Liver (tissue), 3 donors: ENCODE results near the gene NBEA.
"Not testable (repeated sequence)": the region's sequence is repeated elsewhere in the genome, so short reads cannot be mapped to it uniquely, and the experiment has no call there.

Experiments
- ATF3 ChIP-seq: IDR thresholded peaks from 2 replicates; pipeline ENCODE4 v1.6.1; 2016; ENCODE audit warnings: antibody characterized with exemption
- CTCF ChIP-seq: fragments of 150-350 bp; IDR thresholded peaks from 2 replicates; pipeline ENCODE4 v1.5.1; 2017; ENCODE audit warnings: improper control_type of control experiment, low read depth, low read length; ENCODE audit not compliant: missing input control
- MAX ChIP-seq: IDR thresholded peaks from 2 replicates; pipeline ENCODE4 v1.6.1; 2016; ENCODE audit warnings: antibody characterized with exemption
- RAD21 ChIP-seq, 2 donors: IDR thresholded peaks; 2 replicates each; pipeline ENCODE4 v1.6.1; 2016; ENCODE audit warnings: antibody characterized with exemption in 2 of 2, mild to moderate bottlenecking in 2 of 2
- REST ChIP-seq: IDR thresholded peaks from 2 replicates; pipeline ENCODE4 v1.6.1; 2016; ENCODE audit warnings: antibody characterized with exemption, mild to moderate bottlenecking
- SP1 ChIP-seq: IDR thresholded peaks from 2 replicates; pipeline ENCODE4 v1.6.1; 2018; ENCODE audit warnings: antibody characterized with exemption, mild to moderate bottlenecking
- TAF1 ChIP-seq: conservative IDR thresholded peaks from 2 replicates; pipeline ENCODE4 v1.6.1; 2016; ENCODE audit warnings: antibody characterized with exemption, mild to moderate bottlenecking
- YY1 ChIP-seq: IDR thresholded peaks from 2 replicates; pipeline ENCODE4 v1.6.1; 2016; ENCODE audit warnings: antibody characterized with exemption, mild to moderate bottlenecking
- donor health status: healthy.
- donor health status: healthy.

GRCh38 chr13:35058585-35058984, 116.5 kb downstream of the NBEA start:
- not testable (repeated sequence) for TF ChIP-seq SP1; CTCF; RAD21 (IDR thresholded peaks at IDR 0.05); REST; YY1; ATF3; MAX; TAF1
